A549 (cell line): Measurements from ENCODE around the gene UBE2D1.

ENCODE experiments used
- ATOH8 ChIP-seq: fragments of 250-450 bp; sonication (Bioruptor Pico); IDR thresholded peaks from 2 replicates; pipeline ENCODE4 v1.5.0; 2020; ENCODE audit warnings: low read depth, mild to moderate bottlenecking, moderate library complexity
- BHLHE40 ChIP-seq: IDR thresholded peaks from 2 replicates; pipeline ENCODE4 v1.6.1; 2012; ENCODE audit warnings: low read depth, low read length, inconsistent platforms
- CEBPB ChIP-seq, 2 experiments: fragments of >200 bp in 1 of 2; sonication (Bioruptor Twin) in 1 of 2; formaldehyde crosslinking in 1 of 2; IDR thresholded peaks; 2 replicates each; pipeline ENCODE4 v1.6.1; 2012 to 2016
- PHF8 ChIP-seq: fragments of 200-600 bp; sonication (generic); IDR thresholded peaks from 2 replicates; pipeline ENCODE4 v1.6.1; 2016; ENCODE audit warnings: low read depth, mild to moderate bottlenecking, antibody characterized with exemption, moderate library complexity, borderline replicate concordance
- POLR2A ChIP-seq: IDR thresholded peaks from 2 replicates; pipeline ENCODE4 v1.6.1; 2012; ENCODE audit warnings: mild to moderate bottlenecking, low read length
- RNF2 ChIP-seq: fragments of 200-600 bp; sonication (generic); IDR thresholded peaks from 2 replicates; pipeline ENCODE4 v1.6.1; 2016; ENCODE audit warnings: low read depth, mild to moderate bottlenecking, antibody characterized with exemption, moderate library complexity, borderline replicate concordance
- TF ChIP-seq, protein P1 (sequence below): fragments of >200 bp; sonication (Bioruptor Twin); formaldehyde crosslinking; IDR thresholded peaks from 3 replicates; pipeline ENCODE4 v1.5.1; 2016

GRCh38 chr10:58320351-58321049 is 14.3 kb upstream of the UBE2D1 start:
- TF ChIP-seq PHF8 = no peak
- TF ChIP-seq BHLHE40 = no peak
- TF ChIP-seq CEBPB (IDR thresholded peaks at IDR 0.05) = no peak
- no peak for TF ChIP-seq ATOH8 (CRISPR knock-in tag)
- TF ChIP-seq RNF2 = no peak
- TF ChIP-seq POLR2A = no peak
- TF ChIP-seq, protein P1, sequence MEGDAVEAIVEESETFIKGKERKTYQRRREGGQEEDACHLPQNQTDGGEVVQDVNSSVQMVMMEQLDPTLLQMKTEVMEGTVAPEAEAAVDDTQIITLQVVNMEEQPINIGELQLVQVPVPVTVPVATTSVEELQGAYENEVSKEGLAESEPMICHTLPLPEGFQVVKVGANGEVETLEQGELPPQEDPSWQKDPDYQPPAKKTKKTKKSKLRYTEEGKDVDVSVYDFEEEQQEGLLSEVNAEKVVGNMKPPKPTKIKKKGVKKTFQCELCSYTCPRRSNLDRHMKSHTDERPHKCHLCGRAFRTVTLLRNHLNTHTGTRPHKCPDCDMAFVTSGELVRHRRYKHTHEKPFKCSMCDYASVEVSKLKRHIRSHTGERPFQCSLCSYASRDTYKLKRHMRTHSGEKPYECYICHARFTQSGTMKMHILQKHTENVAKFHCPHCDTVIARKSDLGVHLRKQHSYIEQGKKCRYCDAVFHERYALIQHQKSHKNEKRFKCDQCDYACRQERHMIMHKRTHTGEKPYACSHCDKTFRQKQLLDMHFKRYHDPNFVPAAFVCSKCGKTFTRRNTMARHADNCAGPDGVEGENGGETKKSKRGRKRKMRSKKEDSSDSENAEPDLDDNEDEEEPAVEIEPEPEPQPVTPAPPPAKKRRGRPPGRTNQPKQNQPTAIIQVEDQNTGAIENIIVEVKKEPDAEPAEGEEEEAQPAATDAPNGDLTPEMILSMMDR = no peak
